Activated CD8-positive, alpha-beta T cell treated with anti-CD3 and anti-CD28 coated beads, Interleukin-2, amount 10 ng/mL, durations not matched to agents 7 days and 5 days (primary cell): ENCODE data around the gene YTHDC1. TPM values are rescaled to one million over a fixed set of nuclear protein-coding genes. Genes with fewer than 3 reads are reported as not detected.
"Not testable (repeated sequence)": the region's sequence is repeated elsewhere in the genome, so short reads cannot be mapped to it uniquely, and the experiment has no call there.

Source experiments
- ATAC-seq: fragments of 150-1000 bp; cut with Tn5 transposase; one replicate; pipeline ENCODE4 v1.10.0; 2021; ENCODE audit warnings: moderate library complexity
- CTCF ChIA-PET: fragments of 350-600 bp; sonication (Branson Sonifier 250); formaldehyde crosslinking; loops from one replicate; lab custom pipeline; 2021; ENCODE audit warnings: antibody characterized with exemption; lab: Charles Lee
- POLR2A ChIA-PET: fragments of 350-600 bp; sonication (Branson Sonifier 250); formaldehyde crosslinking; loops from one replicate; lab custom pipeline; 2021; ENCODE audit warnings: antibody characterized with exemption; lab: Charles Lee
- DNase-seq: peaks from one replicate; pipeline ENCODE4 v3.0.0-alpha.2; 2020
- H3K27ac Mint-ChIP-seq: one replicate; pipeline ENCODE4 v1.8.0; 2021; ENCODE audit warnings: mild to moderate bottlenecking, mixed read lengths
- H3K27me3 Mint-ChIP-seq: one replicate; pipeline ENCODE4 v1.8.0; 2021; ENCODE audit warnings: low read depth, mixed read lengths
- H3K36me3 Mint-ChIP-seq: one replicate; pipeline ENCODE4 v1.8.0; 2021; ENCODE audit warnings: low read depth, mixed read lengths
- H3K4me1 Mint-ChIP-seq: one replicate; pipeline ENCODE4 v1.8.0; 2021; ENCODE audit warnings: low read depth, mixed read lengths
- H3K4me3 Mint-ChIP-seq: one replicate; pipeline ENCODE4 v1.8.0; 2021; ENCODE audit warnings: mild to moderate bottlenecking, mixed read lengths
- H3K9me3 Mint-ChIP-seq: one replicate; pipeline ENCODE4 v1.8.0; 2022; ENCODE audit warnings: mixed read lengths; ENCODE audit not compliant: insufficient read depth
- total RNA-seq, 2 experiments: library from RNA; stranded (reverse); gene quantifications; one replicate each; pipeline ENCODE4 v1.2.3, GENCODE V29; 2021

The YTHDC1 gene
- 10 to 100 TPM; 69.3 to 70.3 TPM for total RNA-seq

GRCh38 chr4:68349649-68350360 lies at the start of gene YTHDC1:
TSS of gene YTHDC1 (minus strand) at chr4:68350090. CDS start at chr4:68349753, 337 bp downstream.
- CTCF ChIA-PET: interaction anchor here (2.5 kb wide), 1 partner anchor 26 kb away, joined by 8 read pairs; no protein-coding TSS in a partner anchor
- Mint-ChIP-seq H3K27me3 (peaks cover 5% of the 10 kb centered on the region), H3K27ac (peak within 1 kb of the TSS; percentile 98), H3K36me3 (peaks cover 25% of the 10 kb centered on the region), H3K4me1 (peaks cover 28% of the 10 kb centered on the region), H3K4me3 (peak within 1 kb of the TSS; percentile 92), H3K9me3 (no peaks in the 10 kb centered on the region)
- ATAC-seq (peak; percentile 93), DNase-seq (peak; percentile 97)
- POLR2A ChIA-PET: interaction anchor here (0.7 to 1.4 kb wide), 3 partner anchors 16 to 804 kb away, joined by 3 to 4 read pairs (median 4); partner anchors contain the start of gene CENPC

DNA sequence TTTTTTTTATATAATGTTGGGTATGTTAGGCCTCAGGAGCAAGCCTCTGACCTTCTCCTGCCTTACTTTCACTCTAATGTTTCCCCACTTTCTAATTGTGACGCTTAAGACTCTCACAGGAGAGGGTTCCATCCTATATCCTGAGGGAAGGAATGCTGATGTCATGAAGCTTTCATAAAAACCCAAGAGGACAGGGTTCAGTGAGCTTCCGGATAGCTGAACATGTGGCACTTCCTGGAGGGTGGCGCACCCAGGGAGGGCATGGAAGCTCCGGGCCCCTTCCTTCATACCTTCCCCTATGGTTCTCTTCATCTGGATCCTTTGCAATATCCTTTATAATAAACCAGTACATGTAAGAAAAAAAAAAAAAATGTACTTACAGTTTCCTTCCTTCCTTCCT lies 49.4 kb upstream of the YTHDC1 start:
- no peak for ATAC-seq
- CTCF ChIA-PET: no interaction called here
- no peak for DNase-seq
- Mint-ChIP-seq H3K9me3 (no peaks in the 10 kb centered on the region), H3K27me3 (no peaks in the 10 kb centered on the region), H3K4me3 (no peak overlapping the region), H3K4me1 (no peaks in the 10 kb centered on the region), H3K27ac (no peak overlapping the region), H3K36me3 (no peaks in the 10 kb centered on the region)
- POLR2A ChIA-PET: no interaction called here

GRCh38 chr4:68396756-68397155 lies 46.9 kb upstream of the YTHDC1 start:
- H3K27me3 Mint-ChIP-seq: no peaks in the 10 kb centered on the region
- ChIA-PET POLR2A (no interaction called here), CTCF (no interaction called here)
- H3K36me3 Mint-ChIP-seq: no peaks in the 10 kb centered on the region
- DNase-seq (no peak), ATAC-seq (no peak)
- no peaks in the 10 kb centered on the region for H3K4me1 Mint-ChIP-seq
- H3K27ac Mint-ChIP-seq: no peak overlapping the region
- H3K9me3 Mint-ChIP-seq: no peaks in the 10 kb centered on the region
- no peak overlapping the region for H3K4me3 Mint-ChIP-seq

- no peaks in the 10 kb centered on the region for H3K9me3 Mint-ChIP-seq
- CTCF ChIA-PET: no interaction called here
Measured at GRCh38 chr4:68391436-68391835, 41.5 kb upstream of the YTHDC1 start.

GRCh38 chr4:68390205-68390935 lies 40.5 kb upstream of the YTHDC1 start:
- no peak overlapping the region for H3K27ac Mint-ChIP-seq

More at GRCh38 chr4:68391436-68391835, 41.5 kb upstream of the YTHDC1 start:
- no peaks in the 10 kb centered on the region for H3K4me1 Mint-ChIP-seq
- H3K27ac Mint-ChIP-seq: no peak overlapping the region
- no peaks in the 10 kb centered on the region for H3K36me3 Mint-ChIP-seq
- POLR2A ChIA-PET: interaction anchor here (0.6 kb wide), 1 partner anchor 176 kb away, joined by 3 read pairs; no protein-coding TSS in a partner anchor
- no peaks in the 10 kb centered on the region for H3K27me3 Mint-ChIP-seq
- ATAC-seq: no peak
- H3K4me3 Mint-ChIP-seq: no peak overlapping the region
- DNase-seq: no peak

GRCh38 chr4:68389386-68389913 lies 39.6 kb upstream of the YTHDC1 start:
- not testable (repeated sequence) for H3K4me1 Mint-ChIP-seq

More at GRCh38 chr4:68390205-68390935, 40.5 kb upstream of the YTHDC1 start:
- Mint-ChIP-seq H3K4me1 (no peaks in the 10 kb centered on the region), H3K27me3 (no peaks in the 10 kb centered on the region), H3K4me3 (no peak overlapping the region), H3K9me3 (no peaks in the 10 kb centered on the region), H3K36me3 (no peaks in the 10 kb centered on the region)
- no peak for ATAC-seq
- POLR2A ChIA-PET: no interaction called here
- no peak for DNase-seq
- CTCF ChIA-PET: interaction anchor here (1.8 kb wide), 1 partner anchor 14 kb away, joined by 6 read pairs; no protein-coding TSS in a partner anchor

GRCh38 chr4:68388347-68388865 lies 38.5 kb upstream of the YTHDC1 start:
- ATAC-seq: no peak
- Mint-ChIP-seq H3K27ac (no peak overlapping the region), H3K4me3 (no peak overlapping the region), H3K9me3 (no peaks in the 10 kb centered on the region), H3K4me1 (no peaks in the 10 kb centered on the region), H3K27me3 (peaks cover 4% of the 10 kb centered on the region), H3K36me3 (no peaks in the 10 kb centered on the region)
- CTCF ChIA-PET: interaction anchor here (1.3 kb wide), 1 partner anchor 12 kb away, joined by 4 read pairs; no protein-coding TSS in a partner anchor
- no peak for DNase-seq
- POLR2A ChIA-PET: no interaction called here

More at GRCh38 chr4:68389386-68389913, 39.6 kb upstream of the YTHDC1 start:
- H3K9me3 Mint-ChIP-seq, DNase-seq, H3K4me3 Mint-ChIP-seq, H3K27ac Mint-ChIP-seq, POLR2A ChIA-PET, H3K36me3 Mint-ChIP-seq, H3K27me3 Mint-ChIP-seq, ATAC-seq: not testable (repeated sequence)
- CTCF ChIA-PET: interaction anchor here (1.8 kb wide), 1 partner anchor 14 kb away, joined by 6 read pairs; no protein-coding TSS in a partner anchor

DNA sequence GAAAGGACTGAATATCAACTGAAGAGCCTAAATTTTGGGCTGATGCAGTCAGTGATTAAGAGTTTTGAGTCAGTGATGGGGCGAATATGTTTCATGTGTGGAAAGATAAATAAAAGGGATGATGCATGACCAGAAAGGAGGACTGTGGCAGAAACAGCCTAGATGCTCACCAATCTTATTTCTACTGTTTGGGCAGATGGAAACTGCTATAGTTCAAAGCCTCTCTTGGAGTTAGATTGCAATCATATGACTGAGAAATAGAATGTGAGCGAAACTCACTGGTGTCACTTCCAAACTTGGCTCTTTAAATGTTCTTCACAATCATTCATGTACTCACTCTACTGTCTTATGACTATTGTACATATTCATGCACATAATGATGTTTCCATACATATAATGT lies 35.4 kb upstream of the YTHDC1 start:
- DNase-seq (no peak), ATAC-seq (no peak)
- Mint-ChIP-seq H3K27ac (no peak overlapping the region), H3K4me1 (no peaks in the 10 kb centered on the region), H3K4me3 (no peak overlapping the region), H3K36me3 (no peaks in the 10 kb centered on the region), H3K27me3 (peaks cover 6% of the 10 kb centered on the region), H3K9me3 (no peaks in the 10 kb centered on the region)
- CTCF ChIA-PET: interaction anchor here (1.2 kb wide), 1 partner anchor 9 kb away, joined by 4 read pairs; no protein-coding TSS in a partner anchor
- POLR2A ChIA-PET: no interaction called here

DNA sequence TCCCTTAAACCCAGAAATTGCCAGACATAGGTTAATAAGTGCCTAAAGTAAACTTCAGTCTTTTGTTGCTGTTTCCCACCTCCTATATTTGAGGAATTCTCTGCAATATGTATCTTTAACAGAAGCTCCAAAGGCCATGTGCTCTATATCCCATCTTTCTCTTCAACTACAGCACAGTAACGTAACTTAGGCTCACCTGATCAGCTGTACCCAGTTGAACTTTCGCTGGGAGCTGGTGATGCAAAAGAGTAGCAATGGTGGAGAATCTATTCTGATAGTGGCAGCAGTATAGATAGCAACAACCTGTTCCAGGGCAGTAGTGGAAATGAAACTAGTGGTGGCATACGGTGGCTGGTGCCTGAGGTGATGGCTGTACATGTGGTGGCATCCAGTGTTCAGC lies 33.2 kb upstream of the YTHDC1 start:
- DNase-seq: no peak
- H3K4me3 Mint-ChIP-seq: no peak overlapping the region
- CTCF ChIA-PET: interaction anchor here (1.4 kb wide), 1 partner anchor 18 kb away, joined by 5 read pairs; no protein-coding TSS in a partner anchor

GRCh38 chr4:68378226-68378625 lies 28.3 kb upstream of the YTHDC1 start:
- Mint-ChIP-seq H3K9me3 (no peaks in the 10 kb centered on the region), H3K27me3 (peaks cover 14% of the 10 kb centered on the region), H3K27ac (no peak overlapping the region), H3K36me3 (no peaks in the 10 kb centered on the region), H3K4me1 (peaks cover 13% of the 10 kb centered on the region), H3K4me3 (no peak overlapping the region)
- ATAC-seq (no peak), DNase-seq (no peak)
- ChIA-PET POLR2A (no interaction called here), CTCF (no interaction called here)

More for the DNA sequence above, 33.2 kb upstream of the YTHDC1 start:
- no peaks in the 10 kb centered on the region for H3K36me3 Mint-ChIP-seq
- peaks cover 12% of the 10 kb centered on the region for H3K27me3 Mint-ChIP-seq
- H3K4me1 Mint-ChIP-seq: no peaks in the 10 kb centered on the region
- no peaks in the 10 kb centered on the region for H3K9me3 Mint-ChIP-seq
- no peak for ATAC-seq
- H3K27ac Mint-ChIP-seq: no peak overlapping the region
- POLR2A ChIA-PET: no interaction called here
